ENCODE results near the gene CATSPERE.
A peak's percentile ranks its signal among the peaks of the same experiment; 100 is the strongest.

Gene CATSPERE

GRCh38 chr1:244599937-244600350 is 138.9 kb downstream of the CATSPERE start:
- TF ChIP-seq ZC3H10 (CRISPR knock-in tag; IDR thresholded peaks at IDR 0.05): no peak
- TF ChIP-seq ZNF565 (CRISPR knock-in tag; conservative IDR thresholded peaks at IDR 0.05; ENCODE audit: low read depth): no peak
- no peak for TF ChIP-seq PPARA (CRISPR knock-in tag; IDR thresholded peaks at IDR 0.05; ENCODE audit: borderline replicate concordance)
- TF ChIP-seq PATZ1 (CRISPR knock-in tag; IDR thresholded peaks at IDR 0.05; ENCODE audit: borderline replicate concordance): no peak
- TF ChIP-seq ARNTL (CRISPR knock-in tag; IDR thresholded peaks at IDR 0.05; ENCODE audit: borderline replicate concordance, low read depth): no peak
- no peak for TF ChIP-seq GLIS3 (CRISPR knock-in tag; IDR thresholded peaks at IDR 0.05)
- TF ChIP-seq ZNF8 (CRISPR knock-in tag; IDR thresholded peaks at IDR 0.05): no peak
- TF ChIP-seq RARB (CRISPR knock-in tag; IDR thresholded peaks at IDR 0.05): no peak
- no peak for TF ChIP-seq ISL1 (CRISPR knock-in tag; IDR thresholded peaks at IDR 0.05)
- TF ChIP-seq TOX (CRISPR knock-in tag; IDR thresholded peaks at IDR 0.05; ENCODE audit: borderline replicate concordance): no peak
- no peak for TF ChIP-seq CSRNP3 (CRISPR knock-in tag; IDR thresholded peaks at IDR 0.05)
- no peak for TF ChIP-seq ZNF70 (CRISPR knock-in tag; IDR thresholded peaks at IDR 0.05)
- TF ChIP-seq ZFP3 (CRISPR knock-in tag; IDR thresholded peaks at IDR 0.05): no peak
- TF ChIP-seq OSR1 (CRISPR knock-in tag; IDR thresholded peaks at IDR 0.05): no peak
- no peak for TF ChIP-seq ESRRG (CRISPR knock-in tag; IDR thresholded peaks at IDR 0.05)
- no peak for TF ChIP-seq ZFP30 (CRISPR knock-in tag; IDR thresholded peaks at IDR 0.05)
- no peak for TF ChIP-seq TSHZ2 (CRISPR knock-in tag; IDR thresholded peaks at IDR 0.05)
- no peak for TF ChIP-seq POU6F1 (CRISPR knock-in tag; IDR thresholded peaks at IDR 0.05; ENCODE audit: borderline replicate concordance, low read depth)
- no peak for TF ChIP-seq TCF4 (CRISPR knock-in tag; IDR thresholded peaks at IDR 0.05; ENCODE audit: borderline replicate concordance)
- ATAC-seq: peak; percentile 96

GRCh38 chr1:244601336-244601735 is 140.3 kb downstream of the CATSPERE start:
- ATAC-seq: no peak
- TF ChIP-seq POU6F1 (CRISPR knock-in tag; IDR thresholded peaks at IDR 0.05; ENCODE audit: borderline replicate concordance, low read depth): no peak
- no peak for TF ChIP-seq ARNTL (CRISPR knock-in tag; IDR thresholded peaks at IDR 0.05; ENCODE audit: borderline replicate concordance, low read depth)
- no peak for TF ChIP-seq ZNF8 (CRISPR knock-in tag; IDR thresholded peaks at IDR 0.05)
- no peak for TF ChIP-seq CREB5 (CRISPR knock-in tag; IDR thresholded peaks at IDR 0.05; ENCODE audit: low read depth)
- no peak for TF ChIP-seq ZFP3 (CRISPR knock-in tag; IDR thresholded peaks at IDR 0.05)
- no peak for TF ChIP-seq ESRRG (CRISPR knock-in tag; IDR thresholded peaks at IDR 0.05)
- no peak for TF ChIP-seq TSHZ2 (CRISPR knock-in tag; IDR thresholded peaks at IDR 0.05)
- no peak for TF ChIP-seq CSRNP3 (CRISPR knock-in tag; IDR thresholded peaks at IDR 0.05)
- no peak for TF ChIP-seq GLIS3 (CRISPR knock-in tag; IDR thresholded peaks at IDR 0.05)
- no peak for TF ChIP-seq PPARA (CRISPR knock-in tag; IDR thresholded peaks at IDR 0.05; ENCODE audit: borderline replicate concordance)
- TF ChIP-seq BACH2 (CRISPR knock-in tag; IDR thresholded peaks at IDR 0.05; ENCODE audit: borderline replicate concordance): no peak
- no peak for TF ChIP-seq SNAI2 (CRISPR knock-in tag; IDR thresholded peaks at IDR 0.05)

Data from SK-N-SH treated with all-trans-retinoic acid at 6 μM for 48 hours (cell line).